Epidermal melanocyte (primary cell): ENCODE data around the gene SHROOM1.

Experiments
- DNase-seq: peaks from one replicate; pipeline ENCODE4 v3.0.0; 2011; ENCODE audit warnings: low spot score; ENCODE audit not compliant: insufficient read length

The SHROOM1 gene

GRCh38 chr5:132853790-132854189 lies 23.3 kb upstream of the SHROOM1 start:
- no peak for DNase-seq

GRCh38 chr5:132853323-132853722 lies 22.9 kb upstream of the SHROOM1 start:
- no peak for DNase-seq

DNA sequence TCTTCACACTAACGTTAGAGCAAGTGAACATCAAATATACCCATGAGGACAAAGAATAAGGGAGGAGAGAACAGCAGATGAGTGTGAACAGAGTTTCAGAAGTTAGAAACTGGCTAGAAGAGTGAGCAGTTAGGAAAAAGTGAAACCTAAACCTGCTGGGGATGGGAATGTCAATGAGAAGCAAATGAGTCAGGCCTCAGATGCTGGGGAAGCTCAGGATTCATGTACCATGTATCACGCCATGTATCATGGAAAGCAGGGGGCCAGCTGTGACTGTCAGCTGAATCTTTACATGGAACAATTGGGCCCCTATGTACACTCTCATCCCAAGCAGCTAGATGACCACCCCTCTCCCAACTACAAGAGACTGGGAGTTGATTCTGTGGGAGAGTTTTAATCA lies 19.6 kb upstream of the SHROOM1 start:
- no peak for DNase-seq

DNA sequence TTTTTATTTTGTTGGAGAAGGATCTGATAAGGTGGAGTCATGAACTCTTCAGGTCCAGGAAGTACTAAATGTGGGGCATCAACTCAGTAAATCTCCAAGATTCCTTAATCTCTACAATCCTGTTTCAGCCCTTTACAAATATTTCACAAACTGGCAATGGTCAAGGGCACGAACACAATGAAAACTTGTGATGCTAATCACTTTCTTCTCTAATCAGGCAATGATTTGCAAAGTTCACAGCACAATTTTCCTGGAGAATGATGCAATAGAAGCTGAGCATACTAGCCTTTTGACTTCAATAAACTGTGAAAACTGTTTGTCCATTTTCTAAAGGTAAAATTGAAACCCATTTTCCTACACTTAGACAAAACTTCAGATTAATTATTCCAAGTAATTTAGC lies 18.9 kb upstream of the SHROOM1 start:
- no peak for DNase-seq

DNA sequence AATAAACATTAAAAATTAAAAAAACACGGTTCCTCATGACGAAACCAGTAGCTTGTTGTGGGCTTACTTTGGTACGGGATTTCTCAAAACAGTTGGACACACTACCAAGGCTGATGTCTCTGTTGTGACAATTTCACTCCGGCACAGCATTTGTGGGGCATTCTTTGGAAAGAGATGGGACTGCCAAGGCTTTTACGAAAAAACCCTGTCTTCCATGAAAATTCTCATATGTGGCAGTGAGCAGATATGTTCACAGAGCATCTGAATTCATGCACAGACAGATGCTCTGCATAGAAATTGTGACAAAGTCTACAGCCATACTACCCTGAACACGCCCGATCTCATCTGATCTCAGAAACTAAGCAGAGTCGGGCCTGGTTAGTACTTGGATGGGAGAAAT lies 17.8 kb upstream of the SHROOM1 start:
- DNase-seq = no peak

GRCh38 chr5:132841305-132841704 lies 10.9 kb upstream of the SHROOM1 start:
- no peak for DNase-seq

GRCh38 chr5:132840896-132841295 lies 10.4 kb upstream of the SHROOM1 start:
- DNase-seq = no peak

- DNase-seq = no peak
Observed at GRCh38 chr5:132840313-132840712, 9.9 kb upstream of the SHROOM1 start.

DNA sequence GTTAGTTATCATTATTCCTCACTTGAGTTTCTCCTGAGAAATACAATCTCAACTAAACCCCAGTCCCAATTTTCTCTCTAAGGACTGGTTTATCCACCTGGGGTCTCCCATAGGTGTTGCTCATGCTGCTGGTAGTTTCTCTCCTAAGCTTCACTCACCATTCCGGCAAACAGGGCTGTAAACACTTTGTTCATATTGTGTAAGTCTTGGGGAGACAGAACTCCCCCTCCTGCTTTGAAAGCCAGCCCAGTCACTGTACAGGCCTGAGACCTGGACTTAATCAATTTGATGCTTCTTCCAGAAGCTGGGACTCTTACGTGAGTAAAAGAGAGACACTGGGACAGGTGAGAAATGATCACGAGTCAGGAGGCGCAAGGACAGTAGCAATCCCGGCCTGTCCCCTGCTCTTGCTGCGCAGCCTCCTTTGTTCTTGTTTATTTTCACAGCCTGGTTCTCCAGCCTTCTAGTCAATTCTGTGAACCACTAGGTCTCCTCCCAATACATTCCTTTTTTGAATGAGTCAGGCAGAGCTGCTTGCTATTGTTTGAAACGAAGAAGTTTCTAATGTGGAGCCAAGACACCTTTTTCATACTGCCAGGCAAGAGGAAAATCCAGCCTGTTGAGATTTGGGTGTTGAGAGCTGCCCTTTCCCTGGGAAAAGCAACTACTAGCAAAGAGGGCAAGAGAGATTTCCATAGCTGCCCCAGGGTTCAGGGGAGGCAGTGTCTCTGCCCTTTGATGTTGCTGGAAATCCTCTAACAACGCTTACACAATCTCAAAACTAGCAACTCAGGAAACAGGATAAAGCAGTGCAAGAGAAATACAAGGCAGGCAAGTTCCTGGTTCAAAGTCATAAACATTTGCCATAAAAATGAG lies 9.2 kb upstream of the SHROOM1 start:
- no peak for DNase-seq

DNA sequence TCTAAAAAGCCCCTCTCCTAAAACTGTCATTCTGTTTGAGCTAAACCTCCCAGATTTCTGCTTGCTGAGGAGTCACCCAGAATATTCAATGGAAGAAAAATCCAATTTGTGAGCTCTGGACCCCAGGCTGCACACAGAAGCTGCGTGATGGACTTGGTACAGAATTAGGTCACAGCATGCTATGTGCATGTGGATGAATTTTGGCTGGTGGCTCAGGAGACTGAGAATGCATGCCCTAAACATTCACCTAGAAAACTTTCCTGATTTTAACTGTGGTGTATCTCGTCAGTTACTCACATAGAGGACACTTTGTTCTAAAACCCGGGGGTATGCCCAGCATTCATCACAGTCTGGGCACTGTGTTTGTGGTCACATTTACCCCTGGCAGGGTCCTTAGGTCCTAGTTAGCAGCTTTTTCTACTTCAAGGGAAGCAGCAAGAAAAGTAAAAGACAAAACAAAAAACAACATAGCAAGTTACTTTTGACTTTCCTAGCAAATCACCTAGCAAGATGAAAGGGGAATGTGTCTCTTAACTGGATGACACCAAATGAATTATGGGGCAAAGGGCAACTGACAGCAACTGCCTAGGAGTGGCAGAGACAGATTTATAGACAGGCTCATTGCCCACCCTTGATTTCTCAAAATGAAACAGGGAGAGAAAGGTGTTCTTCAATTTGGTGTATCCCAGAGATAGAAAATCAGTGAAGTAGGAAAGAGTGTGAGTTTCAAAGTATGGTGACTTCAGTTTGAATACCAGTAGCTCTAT lies 8.3 kb upstream of the SHROOM1 start:
- no peak for DNase-seq

DNA sequence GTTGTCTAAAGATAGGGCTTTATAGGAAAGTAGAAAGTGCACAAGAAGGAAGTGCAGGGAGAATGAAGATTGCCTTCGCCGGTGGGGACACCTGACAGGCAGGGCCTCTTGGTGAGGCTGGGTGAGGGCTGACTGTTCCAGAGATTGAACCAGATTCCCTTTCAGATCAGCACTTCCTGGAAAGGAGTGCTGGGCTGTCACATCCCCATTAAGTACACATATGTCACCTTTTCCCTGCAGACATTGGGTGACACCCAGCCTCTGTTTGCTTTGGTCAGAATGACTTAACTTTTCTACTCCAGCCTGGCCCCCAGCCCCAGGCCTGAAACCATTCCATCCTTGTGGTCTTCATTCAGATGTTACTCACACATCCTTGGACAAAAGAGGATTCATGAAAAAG lies 7.4 kb upstream of the SHROOM1 start:
- DNase-seq = no peak

DNA sequence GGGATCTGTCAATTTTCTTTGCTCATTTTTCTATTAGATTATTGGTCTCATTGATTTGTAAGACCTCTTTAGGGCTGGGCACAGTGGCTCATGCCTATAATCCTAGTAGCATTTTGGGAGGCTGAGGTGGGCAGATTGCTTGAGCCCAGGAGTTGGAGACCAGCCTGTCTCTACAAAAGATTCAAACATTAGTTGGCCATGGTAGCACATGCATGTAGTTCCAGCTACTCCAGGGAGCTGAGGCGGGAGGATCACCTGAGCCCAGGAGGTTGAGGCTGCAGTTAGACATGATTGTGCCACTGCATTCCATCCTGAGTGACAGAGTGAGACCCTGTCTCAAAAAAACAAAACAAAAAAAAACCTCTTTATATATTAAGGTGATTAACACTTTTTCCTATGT lies 6.4 kb upstream of the SHROOM1 start:
- no peak for DNase-seq

- no peak for DNase-seq
Observed at GRCh38 chr5:132834057-132834456, 3.6 kb upstream of the SHROOM1 start.

DNA sequence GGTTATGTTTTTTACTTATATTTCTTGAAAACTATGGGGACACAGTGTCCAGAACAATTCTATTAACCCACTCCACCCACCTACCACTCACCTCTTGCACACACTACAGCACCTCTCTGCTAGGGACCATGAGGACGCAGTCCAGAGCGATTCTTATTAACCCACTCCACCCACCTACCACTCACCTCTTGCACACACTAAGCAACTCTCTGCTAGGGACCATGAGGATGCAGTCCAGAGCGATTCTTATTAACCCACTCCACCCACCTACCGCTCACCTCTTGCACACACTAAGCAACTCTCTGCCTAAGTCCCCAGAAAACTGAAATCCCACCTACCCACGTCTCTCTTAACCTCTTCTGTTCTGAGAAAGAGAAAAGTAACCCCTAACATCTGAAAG lies 2.2 kb upstream of the SHROOM1 start:
- DNase-seq = no peak

- no peak for DNase-seq
Observed at GRCh38 chr5:132831095-132831860, 831 bp upstream of the SHROOM1 start.

GRCh38 chr5:132829742-132830435 lies 558 bp downstream of the SHROOM1 start:
- peak; percentile 93 for DNase-seq

DNA sequence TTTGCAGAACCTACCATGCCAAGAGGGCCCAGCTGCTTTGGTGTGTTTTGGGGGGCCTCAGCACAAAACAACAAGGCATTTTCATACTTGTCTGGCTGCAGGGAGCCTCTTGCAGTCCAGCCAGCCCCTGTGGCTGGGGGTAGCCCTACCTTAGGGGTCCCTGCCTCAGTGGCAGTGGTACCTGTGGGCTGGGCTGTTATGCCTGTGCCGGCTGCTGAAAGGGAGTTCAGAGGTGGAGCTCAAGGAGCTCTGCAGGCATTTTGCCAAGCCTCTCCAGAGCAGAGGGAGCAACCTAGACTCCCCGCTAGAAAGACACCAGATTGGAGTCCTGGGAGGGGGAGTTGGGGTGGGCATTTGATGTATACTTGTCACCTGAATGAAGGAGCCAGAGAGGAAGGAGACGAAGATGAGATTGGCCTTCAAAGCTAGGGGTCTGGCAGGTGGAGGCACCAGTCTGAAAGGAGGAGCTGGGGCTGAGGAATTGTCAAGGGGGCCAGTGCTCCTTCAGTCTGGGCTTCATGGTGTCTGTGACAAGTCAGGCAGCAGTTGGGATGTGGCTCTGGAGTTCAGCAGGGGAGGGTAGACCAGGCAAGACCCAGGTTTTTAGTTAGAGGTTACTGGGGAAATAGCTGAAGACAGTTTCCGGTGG lies 1.5 kb downstream of the SHROOM1 start:
- no peak for DNase-seq

DNA sequence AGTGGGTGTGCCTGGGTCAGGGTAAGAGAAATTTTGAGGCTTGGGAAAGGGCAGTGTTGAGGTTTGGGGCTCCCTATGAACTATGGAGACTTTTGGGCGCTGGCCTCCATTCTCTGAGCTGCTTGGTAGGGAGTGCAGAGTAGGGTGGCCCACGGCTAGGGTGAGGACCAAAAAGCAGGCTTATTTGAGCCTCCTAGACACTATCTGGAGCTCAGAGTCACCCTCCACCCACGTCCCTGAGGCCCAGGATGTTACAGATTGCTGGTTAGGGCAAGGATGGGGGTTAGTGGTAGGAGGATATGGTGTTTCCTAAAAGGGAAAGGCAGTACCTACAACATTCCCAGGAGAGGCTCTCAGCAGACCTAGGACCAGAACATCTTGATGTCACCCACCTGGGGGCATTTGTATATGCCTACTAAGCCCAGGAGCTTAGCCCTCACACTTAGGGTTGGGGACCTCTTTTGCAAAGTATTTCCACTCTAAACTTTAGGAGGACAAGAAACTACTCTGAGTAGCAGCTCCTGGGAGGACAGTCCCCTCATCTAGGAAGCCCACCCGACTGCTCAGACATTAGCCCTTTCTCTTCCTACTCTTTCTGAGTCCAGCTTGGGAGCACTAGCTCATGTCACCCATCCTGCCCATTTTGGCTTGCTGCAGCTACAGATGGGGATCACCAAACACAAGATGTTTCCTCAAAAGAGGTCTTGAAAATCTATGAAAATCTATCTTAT lies 2.3 kb downstream of the SHROOM1 start:
- no peak for DNase-seq

GRCh38 chr5:132826424-132827082 lies 3.9 kb downstream of the SHROOM1 start:
- no peak for DNase-seq
